Muscle layer of duodenum (tissue), 2 donors: ENCODE results near the gene ZNF354B.
"Not testable (repeated sequence)": the region's sequence is repeated elsewhere in the genome, so short reads cannot be mapped to it uniquely, and the experiment has no call there.

Source experiments
- H3K27ac ChIP-seq: one replicate; pipeline ENCODE4 v1.7.0; 2013; ENCODE audit warnings: mild to moderate bottlenecking, low read length
- H3K27me3 ChIP-seq: one replicate; pipeline ENCODE4 v1.7.0; 2013; ENCODE audit warnings: low read depth, mild to moderate bottlenecking, control low read depth, low read length
- H3K36me3 ChIP-seq, 2 donors: one replicate each; pipeline ENCODE4 v1.7.0; 2013; ENCODE audit warnings: low read length in 2 of 2, control low read depth in 1 of 2, mild to moderate bottlenecking in 1 of 2; ENCODE audit not compliant: insufficient read depth in 2 of 2, control insufficient read depth in 1 of 2
- H3K4me1 ChIP-seq, 2 donors: one replicate each; pipeline ENCODE4 v1.7.0; 2013; ENCODE audit warnings: low read length in 2 of 2, mild to moderate bottlenecking in 2 of 2, control low read depth in 1 of 2, moderate library complexity in 1 of 2; ENCODE audit not compliant: insufficient read depth in 2 of 2, control insufficient read depth in 1 of 2
- H3K4me3 ChIP-seq, 2 donors: one replicate each; pipeline ENCODE4 v1.7.0; 2013; ENCODE audit warnings: low read length in 2 of 2, low read depth in 1 of 2, mild to moderate bottlenecking in 1 of 2
- H3K9me3 ChIP-seq, 2 donors: one replicate each; pipeline ENCODE4 v1.7.0; 2013; ENCODE audit warnings: low read length in 2 of 2, control low read depth in 1 of 2, mild to moderate bottlenecking in 1 of 2; ENCODE audit not compliant: control insufficient read depth in 1 of 2
- donor health status: healthy.

Gene ZNF354B

DNA sequence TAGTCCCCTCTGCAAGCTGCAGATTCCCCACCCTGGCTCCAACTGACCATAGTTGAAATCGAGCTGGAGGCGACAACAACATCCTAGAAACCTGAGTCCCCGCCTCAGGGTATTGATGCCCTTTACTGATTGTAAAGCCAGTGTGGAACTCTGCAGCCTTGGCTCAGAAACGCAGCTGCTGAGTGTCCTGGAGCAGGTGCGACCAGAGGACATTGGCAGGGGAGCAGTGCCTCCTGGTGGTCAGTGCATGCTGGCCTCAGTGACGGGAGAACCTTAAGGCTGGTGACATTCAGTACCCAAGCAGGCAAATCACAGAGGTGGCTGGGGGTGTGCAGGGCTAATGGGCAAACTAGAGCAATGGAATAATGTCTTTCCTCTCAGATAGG lies 20.4 kb upstream of the ZNF354B start:
- H3K27me3 ChIP-seq: no peaks in the 10 kb centered on the region
- H3K4me1 ChIP-seq: no peaks in the 10 kb centered on the region
- no peaks in the 10 kb centered on the region for H3K9me3 ChIP-seq
- H3K36me3 ChIP-seq: no peaks in the 10 kb centered on the region
- H3K27ac ChIP-seq: no peak overlapping the region
- no peak overlapping the region for H3K4me3 ChIP-seq

DNA sequence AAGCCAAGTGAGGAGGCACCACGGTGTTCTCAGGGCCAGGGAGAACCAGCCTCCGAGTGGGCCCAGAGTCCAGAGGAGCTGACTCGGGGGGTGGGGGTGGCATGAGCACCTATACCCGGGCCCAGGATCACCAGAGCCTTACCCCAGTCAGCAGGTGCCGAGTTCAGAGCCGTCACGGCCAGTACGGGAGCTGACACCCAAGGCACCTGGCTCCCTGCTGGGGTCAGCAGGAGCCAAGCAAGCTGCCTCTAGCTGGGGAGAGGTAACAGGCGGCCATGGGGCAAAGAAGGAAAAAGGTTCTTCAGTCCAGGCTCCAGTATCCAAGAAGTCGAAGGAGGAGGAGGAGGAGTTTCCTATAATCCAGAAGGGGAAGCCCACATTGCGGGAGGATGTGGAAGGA lies 19.4 kb upstream of the ZNF354B start:
- H3K27ac ChIP-seq: not testable (repeated sequence)

DNA sequence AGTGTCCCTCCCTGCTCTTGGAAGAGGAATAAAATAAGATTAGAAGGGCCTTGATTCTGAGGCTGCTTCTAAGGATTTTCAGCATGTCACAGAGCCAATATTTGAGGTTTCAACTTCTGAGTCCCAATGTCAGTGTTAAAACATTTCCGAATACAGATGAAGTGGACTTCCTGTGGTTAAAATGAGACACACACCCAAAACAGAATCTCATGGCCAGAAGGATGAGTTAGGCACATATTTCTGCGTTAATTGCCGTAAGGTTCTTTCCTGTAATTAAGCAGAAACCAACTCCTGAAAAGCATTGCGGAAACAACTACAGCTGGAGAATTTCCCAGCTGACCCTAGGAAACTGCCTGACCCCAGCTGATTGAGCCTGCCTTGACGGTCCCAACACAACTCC lies 10.4 kb upstream of the ZNF354B start:
- H3K4me1 ChIP-seq: no peaks in the 10 kb centered on the region
- H3K9me3 ChIP-seq: no peaks in the 10 kb centered on the region
- H3K27ac ChIP-seq: no peak overlapping the region
- no peaks in the 10 kb centered on the region for H3K36me3 ChIP-seq
- H3K4me3 ChIP-seq: no peak overlapping the region
- H3K27me3 ChIP-seq: no peaks in the 10 kb centered on the region

More for the DNA sequence above, 19.4 kb upstream of the ZNF354B start:
- not testable (repeated sequence) for H3K9me3 ChIP-seq, H3K4me3 ChIP-seq, H3K4me1 ChIP-seq, H3K36me3 ChIP-seq, H3K27me3 ChIP-seq

DNA sequence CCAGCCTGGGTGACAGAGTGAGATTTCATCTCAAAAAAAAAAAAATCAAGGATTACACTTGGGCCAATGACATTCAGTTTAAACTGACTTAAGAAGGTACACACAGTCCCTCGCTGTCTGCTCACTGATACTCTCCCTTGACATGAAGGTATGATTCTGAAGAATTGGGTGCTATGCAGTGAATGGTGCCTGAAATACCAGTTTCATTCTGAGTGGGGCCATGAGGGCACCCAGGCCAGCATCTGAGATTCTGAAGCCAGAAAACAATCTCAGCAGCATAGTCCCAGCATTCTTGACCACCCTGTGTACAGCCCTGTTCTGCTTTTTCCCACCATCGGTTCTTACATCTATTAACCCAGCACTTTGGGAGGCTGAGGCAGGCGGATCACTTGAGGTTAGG lies 7.8 kb upstream of the ZNF354B start:
- H3K36me3 ChIP-seq: no peaks in the 10 kb centered on the region
- no peaks in the 10 kb centered on the region for H3K27me3 ChIP-seq
- no peak overlapping the region for H3K27ac ChIP-seq
- no peaks in the 10 kb centered on the region for H3K4me1 ChIP-seq
- no peak overlapping the region for H3K4me3 ChIP-seq
- H3K9me3 ChIP-seq: no peaks in the 10 kb centered on the region

DNA sequence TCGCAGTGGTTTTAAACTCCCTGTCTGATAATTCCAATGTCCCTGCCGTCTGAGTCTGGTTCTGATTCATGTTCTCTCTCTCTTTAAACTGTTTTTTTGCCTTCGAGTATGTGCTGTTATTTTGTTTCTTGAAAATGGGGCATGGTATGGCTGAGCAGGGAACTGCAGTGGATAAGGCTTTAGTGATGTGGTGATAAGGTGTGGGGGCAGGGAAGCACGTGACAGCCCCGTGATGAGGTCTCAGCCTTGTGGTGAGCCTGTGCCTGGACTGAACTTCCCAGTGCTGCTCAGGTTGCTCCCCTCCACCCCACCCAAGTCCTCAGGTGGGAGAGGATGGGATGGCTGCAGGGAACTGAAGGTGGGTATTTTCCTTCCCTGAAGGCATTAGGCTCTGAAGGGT lies 5.5 kb upstream of the ZNF354B start:
- H3K27me3 ChIP-seq: no peaks in the 10 kb centered on the region
- H3K9me3 ChIP-seq: no peaks in the 10 kb centered on the region
- H3K4me1 ChIP-seq: no peaks in the 10 kb centered on the region
- H3K27ac ChIP-seq: no peak overlapping the region
- H3K36me3 ChIP-seq: no peaks in the 10 kb centered on the region
- no peak overlapping the region for H3K4me3 ChIP-seq

DNA sequence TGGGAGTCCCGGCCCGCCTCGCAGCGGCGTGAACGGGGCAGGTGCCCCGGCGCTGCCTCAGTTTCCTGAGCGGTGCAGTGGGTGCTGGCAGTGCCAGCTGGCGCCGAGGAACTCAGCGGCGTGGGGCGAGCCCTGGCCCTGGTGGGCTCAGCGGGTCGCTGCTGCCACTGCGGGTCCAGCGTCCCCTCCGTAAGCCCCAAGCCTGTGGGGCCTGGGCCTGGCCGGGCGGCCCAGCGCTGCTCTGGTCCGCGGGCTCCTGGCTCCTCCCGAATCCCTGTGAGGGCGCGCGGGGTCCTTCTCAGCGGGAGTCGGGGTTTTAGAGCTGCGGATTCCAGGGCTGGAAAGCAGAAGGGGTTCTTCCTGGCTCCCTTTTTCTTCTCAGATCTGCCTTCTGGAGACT lies 862 bp downstream of the ZNF354B start:
- Histone ChIP-seq H3K4me1 (peaks cover 0 to 10% of the 10 kb centered on the region in 2 donors), H3K36me3 (peaks cover 4 to 22% of the 10 kb centered on the region in 2 donors), H3K4me3 (peak overlapping the region in 1 of 2 donors; percentile 79)
- not testable (repeated sequence) for H3K27ac ChIP-seq, H3K9me3 ChIP-seq, H3K27me3 ChIP-seq

DNA sequence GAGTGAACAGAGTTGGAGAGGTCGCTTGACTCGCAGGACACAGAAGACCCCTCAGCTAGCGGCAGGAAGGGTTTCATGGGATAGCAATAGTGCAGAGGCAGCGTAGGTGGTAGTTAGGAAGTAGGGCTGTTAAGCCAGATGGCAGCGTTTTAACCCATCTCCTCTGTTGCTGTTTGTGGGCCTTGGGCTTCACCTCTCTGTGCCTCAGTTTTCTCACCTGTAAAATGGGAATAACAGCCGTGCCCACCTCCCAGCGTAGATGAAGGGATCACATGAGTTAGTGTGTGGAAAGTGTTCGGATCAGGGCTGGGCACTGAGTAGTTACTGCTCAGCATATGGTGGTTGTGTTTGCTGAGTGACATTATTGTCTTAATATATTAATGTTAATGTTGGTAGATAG lies 1.9 kb downstream of the ZNF354B start:
- Histone ChIP-seq H3K4me3 (peak overlapping the region in 1 of 2 donors; percentile 4), H3K36me3 (peaks cover 13 to 33% of the 10 kb centered on the region in 2 donors), H3K27ac (no peak overlapping the region)

DNA sequence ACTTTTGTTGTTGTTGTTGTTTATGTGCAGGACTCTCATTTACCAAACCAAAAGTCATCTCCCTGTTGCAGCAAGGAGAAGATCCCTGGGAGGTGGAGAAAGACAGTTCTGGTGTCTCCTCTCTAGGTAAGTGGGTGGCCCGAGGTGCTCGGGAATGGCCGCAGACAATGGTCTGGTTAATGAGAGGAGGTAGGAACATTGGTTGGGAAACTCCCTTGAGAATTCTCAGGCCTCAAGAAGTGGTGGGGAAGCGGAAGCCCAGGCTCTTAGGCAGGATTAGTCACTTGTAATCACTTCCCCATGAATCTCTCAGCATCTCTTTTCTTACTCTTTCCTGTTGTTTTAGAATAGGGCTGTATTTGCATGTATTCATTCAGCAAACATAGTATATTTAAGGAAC lies 7.2 kb downstream of the ZNF354B start:
- Histone ChIP-seq H3K27me3 (no peaks in the 10 kb centered on the region), H3K36me3 (peaks cover 36 to 72% of the 10 kb centered on the region in 2 donors), H3K4me1 (peaks cover 0 to 2% of the 10 kb centered on the region in 2 donors), H3K4me3 (no peak overlapping the region), H3K9me3 (peaks cover 0 to 2% of the 10 kb centered on the region in 2 donors), H3K27ac (no peak overlapping the region)

More for the DNA sequence above, 1.9 kb downstream of the ZNF354B start:
- Histone ChIP-seq H3K9me3 (no peaks in the 10 kb centered on the region), H3K4me1 (peaks cover 0 to 10% of the 10 kb centered on the region in 2 donors), H3K27me3 (no peaks in the 10 kb centered on the region)

DNA sequence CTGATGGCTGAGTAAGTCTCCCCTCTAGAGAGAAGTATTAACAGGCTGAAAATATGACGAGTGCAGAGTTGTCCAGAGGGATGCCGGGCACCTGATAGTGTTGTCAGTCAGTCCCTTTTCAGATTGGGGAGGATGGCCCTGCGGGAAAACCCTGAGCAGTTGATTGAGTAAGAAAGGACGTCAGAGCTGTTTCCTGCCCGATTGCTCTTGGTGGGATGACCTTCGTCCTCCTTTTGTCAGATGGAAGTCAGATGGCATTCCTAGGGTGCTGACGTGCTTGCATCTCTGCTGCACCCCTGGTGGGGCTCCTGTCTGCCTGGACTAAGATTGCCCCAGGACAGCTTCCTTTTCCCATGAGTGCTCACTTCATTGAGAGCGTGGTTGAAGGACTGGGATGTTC lies 9.8 kb downstream of the ZNF354B start:
- no peak overlapping the region for H3K4me3 ChIP-seq
- H3K27me3 ChIP-seq: no peaks in the 10 kb centered on the region
- H3K4me1 ChIP-seq: no peaks in the 10 kb centered on the region
- no peak overlapping the region for H3K27ac ChIP-seq
- H3K9me3 ChIP-seq: peaks cover 16 to 19% of the 10 kb centered on the region in 2 donors
- peaks cover 42 to 79% of the 10 kb centered on the region in 2 donors for H3K36me3 ChIP-seq

DNA sequence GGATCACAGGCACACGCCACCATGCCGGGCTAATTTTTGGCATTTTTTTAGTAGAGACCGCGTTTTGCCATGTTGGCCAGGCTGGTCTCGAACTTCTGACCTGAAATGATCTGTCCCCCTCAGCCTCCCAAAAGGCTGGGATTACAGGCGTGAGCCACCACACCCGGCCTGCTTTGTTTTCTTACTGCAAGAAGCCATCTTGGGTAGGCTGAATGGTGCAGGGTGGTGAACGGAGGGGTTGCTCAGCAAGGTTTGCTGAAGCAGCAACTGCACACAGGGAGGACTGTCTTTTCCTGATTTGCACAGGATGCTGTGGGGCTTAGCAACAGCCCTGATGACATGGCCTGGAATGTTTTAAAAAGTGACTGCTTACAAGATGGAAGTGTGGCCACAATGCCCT lies 10.7 kb downstream of the ZNF354B start:
- peaks cover 49 to 80% of the 10 kb centered on the region in 2 donors for H3K36me3 ChIP-seq
- no peaks in the 10 kb centered on the region for H3K27me3 ChIP-seq
- no peak overlapping the region for H3K4me3 ChIP-seq
- H3K9me3 ChIP-seq: peaks cover 24 to 26% of the 10 kb centered on the region in 2 donors
- H3K4me1 ChIP-seq: no peaks in the 10 kb centered on the region
- no peak overlapping the region for H3K27ac ChIP-seq

DNA sequence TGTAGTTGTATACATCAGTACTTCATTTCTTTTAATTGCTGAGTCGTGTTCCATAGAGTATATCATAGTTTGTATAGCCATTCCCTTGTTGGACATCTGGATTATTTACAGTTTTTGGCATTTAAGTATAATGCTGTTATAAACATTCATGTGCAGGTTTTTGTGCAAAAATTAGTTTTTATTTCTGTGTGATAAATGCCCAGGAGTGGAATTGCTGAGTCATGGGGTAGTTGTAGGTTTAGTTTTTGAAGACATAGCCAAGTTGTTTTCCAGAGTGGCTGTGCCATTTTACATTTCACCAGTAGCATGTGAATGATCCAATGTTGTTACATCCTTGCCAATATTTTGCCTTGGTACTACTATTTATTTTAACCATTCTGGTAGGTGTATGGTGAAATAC lies 12.5 kb downstream of the ZNF354B start:
- no peaks in the 10 kb centered on the region for H3K4me1 ChIP-seq
- no peak overlapping the region for H3K4me3 ChIP-seq
- peaks cover 36 to 80% of the 10 kb centered on the region in 2 donors for H3K36me3 ChIP-seq
- peaks cover 29 to 40% of the 10 kb centered on the region in 2 donors for H3K9me3 ChIP-seq
- no peak overlapping the region for H3K27ac ChIP-seq
- no peaks in the 10 kb centered on the region for H3K27me3 ChIP-seq

DNA sequence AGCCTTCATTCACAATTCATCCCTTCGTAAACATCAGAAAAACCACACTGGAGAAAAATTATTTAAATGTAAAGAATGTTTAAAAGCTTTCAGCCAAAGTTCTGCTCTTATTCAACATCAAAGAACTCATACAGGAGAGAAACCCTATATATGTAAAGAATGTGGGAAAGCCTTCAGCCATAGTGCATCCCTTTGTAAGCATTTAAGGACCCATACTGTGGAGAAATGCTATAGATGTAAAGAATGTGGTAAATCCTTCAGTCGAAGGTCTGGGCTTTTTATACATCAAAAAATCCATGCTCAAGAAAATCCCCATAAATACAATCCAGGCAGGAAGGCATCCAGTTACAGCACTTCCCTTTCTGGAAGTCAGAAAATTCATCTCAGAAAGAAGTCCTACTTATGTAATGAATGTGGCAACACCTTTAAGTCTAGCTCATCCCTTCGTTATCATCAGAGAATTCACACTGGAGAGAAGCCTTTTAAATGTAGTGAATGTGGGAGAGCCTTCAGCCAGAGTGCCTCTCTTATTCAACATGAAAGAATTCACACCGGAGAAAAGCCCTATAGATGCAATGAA lies 23.5 kb downstream of the ZNF354B start:
- H3K27me3 ChIP-seq, H3K4me1 ChIP-seq, H3K27ac ChIP-seq: not testable (repeated sequence)
- H3K9me3 ChIP-seq: peaks cover 51 to 65% of the 10 kb centered on the region in 2 donors
- H3K4me3 ChIP-seq: peak overlapping the region; percentile 3 to 51
- peaks cover 30 to 92% of the 10 kb centered on the region in 2 donors for H3K36me3 ChIP-seq
